ENCODE data around the gene NAXE. TPM values are rescaled to one million over a fixed set of nuclear protein-coding genes. Genes with fewer than 3 reads are reported as not detected.

Gene NAXE
- total RNA-seq, 1 experiment from 2014 or later = 96.6 TPM

DNA sequence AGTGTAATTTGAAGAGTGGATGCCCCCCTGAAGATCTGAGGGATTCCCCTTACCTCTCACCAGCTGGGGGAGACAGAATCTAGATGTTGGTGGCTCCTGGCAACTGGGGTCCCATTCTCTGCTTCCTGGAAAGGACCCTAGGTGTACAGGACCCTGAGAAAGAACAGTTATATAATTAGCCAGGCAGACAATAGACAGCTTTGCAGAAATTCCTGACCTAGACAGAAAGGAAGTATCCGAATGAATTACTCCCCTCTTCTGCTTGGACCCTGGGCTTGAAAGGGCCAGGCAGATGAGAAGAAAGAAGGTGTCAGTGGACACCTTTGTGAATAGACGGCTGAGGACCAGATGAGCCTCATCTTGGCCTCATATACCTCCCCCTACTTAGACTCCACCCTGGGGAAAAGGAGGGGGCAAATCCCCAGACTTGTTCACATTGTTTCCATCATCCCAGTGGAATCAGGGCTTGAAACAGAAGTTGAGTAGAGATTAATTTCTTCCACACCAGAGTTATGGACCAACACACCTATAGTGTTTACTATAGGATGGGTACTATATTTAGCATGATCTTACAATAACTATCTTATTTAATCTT lies 17.4 kb upstream of the NAXE start:
- Histone ChIP-seq H3K79me2 (ENCODE audit: insufficient read depth, low read length) (no peaks in the 10 kb centered on the region; the same call in 1 of the 2 replicates), H4K8ac (replicated peaks; ENCODE audit: insufficient read length, low read depth, low read length) (no peak overlapping the region), H2BK120ac (ENCODE audit: low read depth, low read length, poor library complexity, severe bottlenecking) (no peak overlapping the region), H3K56ac (ENCODE audit: insufficient read length, low read depth, low read length) (no peak overlapping the region), H2AFZ (ENCODE audit: low read length) (no peak overlapping the region), H3K23ac (ENCODE audit: insufficient read length, low read depth, low read length) (no peak overlapping the region), H3K4me2 (ENCODE audit: insufficient read depth, insufficient read length, low read length) (no peak overlapping the region), H4K5ac (ENCODE audit: insufficient read length, low read depth, low read length) (no peak overlapping the region), H2BK12ac (ENCODE audit: insufficient read length, low read depth, low read length) (no peak overlapping the region), H2AK5ac (ENCODE audit: insufficient read length, low read length) (no peak overlapping the region), H3K4ac (ENCODE audit: low read depth, low read length) (no peak overlapping the region), H3K18ac (ENCODE audit: insufficient read length, low read depth, low read length) (no peak overlapping the region), H4K20me1 (ENCODE audit: control insufficient read depth, insufficient read depth, insufficient read length) (no peaks in the 10 kb centered on the region), H3K9me3 (ENCODE audit: control insufficient read depth, low read depth, low read length) (no peaks in the 10 kb centered on the region), H3K27ac (ENCODE audit: insufficient read length, low read depth, low read length) (no peak overlapping the region), H2BK5ac (ENCODE audit: insufficient read length, low read length) (no peak overlapping the region), H3K14ac (ENCODE audit: insufficient read depth, low read length) (no peak overlapping the region), H4K91ac (ENCODE audit: insufficient read length, low read depth, low read length) (no peak overlapping the region), H3K79me1 (ENCODE audit: insufficient read depth, low read depth, low read length, poor library complexity, severe bottlenecking) (no peaks in the 10 kb centered on the region), H3K27me3 (ENCODE audit: insufficient read depth, low read length) (no peaks in the 10 kb centered on the region), H3K4me1 (ENCODE audit: insufficient read depth, low read length) (no peaks in the 10 kb centered on the region; the same call in 1 of the 2 replicates), H3T11ph (ENCODE audit: low read length) (no peak overlapping the region), H2BK15ac (ENCODE audit: low read depth, low read length) (no peak overlapping the region), H2BK20ac (ENCODE audit: low read depth, low read length, poor library complexity, severe bottlenecking) (no peak overlapping the region), H3K9ac (ENCODE audit: extremely low read depth, insufficient read length, low read length) (no peak overlapping the region), H3K23me2 (ENCODE audit: insufficient read length, low read depth, low read length, poor library complexity, severe bottlenecking) (no peaks in the 10 kb centered on the region)
- H3K4me3 Mint-ChIP-seq = no peak overlapping the region; a peak in 1 of 5 replicates
- H3K36me3 Mint-ChIP-seq (ENCODE audit: insufficient read depth in 1 of 3, low read depth in 3 of 3) = peaks cover 4 to 7% (median 6%) of the 10 kb centered on the region in 3 experiments; a peak in 5 of 7 replicates
- no peak for DNase-seq
- TF ChIP-seq, protein P1, sequence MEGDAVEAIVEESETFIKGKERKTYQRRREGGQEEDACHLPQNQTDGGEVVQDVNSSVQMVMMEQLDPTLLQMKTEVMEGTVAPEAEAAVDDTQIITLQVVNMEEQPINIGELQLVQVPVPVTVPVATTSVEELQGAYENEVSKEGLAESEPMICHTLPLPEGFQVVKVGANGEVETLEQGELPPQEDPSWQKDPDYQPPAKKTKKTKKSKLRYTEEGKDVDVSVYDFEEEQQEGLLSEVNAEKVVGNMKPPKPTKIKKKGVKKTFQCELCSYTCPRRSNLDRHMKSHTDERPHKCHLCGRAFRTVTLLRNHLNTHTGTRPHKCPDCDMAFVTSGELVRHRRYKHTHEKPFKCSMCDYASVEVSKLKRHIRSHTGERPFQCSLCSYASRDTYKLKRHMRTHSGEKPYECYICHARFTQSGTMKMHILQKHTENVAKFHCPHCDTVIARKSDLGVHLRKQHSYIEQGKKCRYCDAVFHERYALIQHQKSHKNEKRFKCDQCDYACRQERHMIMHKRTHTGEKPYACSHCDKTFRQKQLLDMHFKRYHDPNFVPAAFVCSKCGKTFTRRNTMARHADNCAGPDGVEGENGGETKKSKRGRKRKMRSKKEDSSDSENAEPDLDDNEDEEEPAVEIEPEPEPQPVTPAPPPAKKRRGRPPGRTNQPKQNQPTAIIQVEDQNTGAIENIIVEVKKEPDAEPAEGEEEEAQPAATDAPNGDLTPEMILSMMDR (conservative IDR thresholded peaks at IDR 0.05) = no peak
- WGBS (ENCODE audit: extremely low coverage, insufficient read length, low lambda C conversion rate) = no CpG with 5 or more reads among the region's 2 CpGs
- no peaks in the 10 kb centered on the region for H3K9me3 Mint-ChIP-seq
- no peak overlapping the region for H3K27ac Mint-ChIP-seq
- peaks cover 14 to 15% of the 10 kb centered on the region in 2 experiments for H3K4me1 Mint-ChIP-seq
- H3K27me3 Mint-ChIP-seq (ENCODE audit: low read depth) = peaks cover 7% of the 10 kb centered on the region

Data from H9 (cell line).